Measurements from ENCODE around the gene UPK2.

The UPK2 gene

DNA sequence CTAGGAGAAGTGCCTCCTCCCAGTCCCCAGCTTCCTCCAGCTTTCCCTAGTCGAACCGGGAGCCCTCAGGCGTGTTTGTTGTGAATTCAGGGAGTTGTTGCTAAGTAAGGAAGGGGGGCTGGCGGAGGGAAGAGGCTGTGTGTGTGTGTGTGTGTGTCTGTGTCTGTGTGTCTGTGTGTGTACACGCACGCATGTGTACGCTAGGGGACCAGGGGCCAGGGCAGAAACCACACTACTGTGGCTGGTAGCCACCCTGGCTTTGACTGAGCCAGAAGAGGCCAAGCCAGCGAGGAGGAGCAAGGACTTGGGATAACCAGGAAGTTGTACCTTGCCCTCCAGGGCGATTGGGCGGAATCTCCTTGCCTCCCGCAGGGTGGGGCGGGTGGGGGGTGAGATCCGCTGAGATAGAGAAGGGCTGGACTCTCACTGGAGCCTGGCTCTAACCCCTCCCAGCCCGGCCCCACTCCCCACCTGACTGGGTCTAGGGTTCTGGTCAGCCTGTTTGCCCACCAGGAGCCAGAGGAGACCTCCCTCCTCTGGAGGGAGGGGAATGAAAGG lies 37.9 kb upstream of the UPK2 start:
- DNase-seq: peak; percentile 79

DNA sequence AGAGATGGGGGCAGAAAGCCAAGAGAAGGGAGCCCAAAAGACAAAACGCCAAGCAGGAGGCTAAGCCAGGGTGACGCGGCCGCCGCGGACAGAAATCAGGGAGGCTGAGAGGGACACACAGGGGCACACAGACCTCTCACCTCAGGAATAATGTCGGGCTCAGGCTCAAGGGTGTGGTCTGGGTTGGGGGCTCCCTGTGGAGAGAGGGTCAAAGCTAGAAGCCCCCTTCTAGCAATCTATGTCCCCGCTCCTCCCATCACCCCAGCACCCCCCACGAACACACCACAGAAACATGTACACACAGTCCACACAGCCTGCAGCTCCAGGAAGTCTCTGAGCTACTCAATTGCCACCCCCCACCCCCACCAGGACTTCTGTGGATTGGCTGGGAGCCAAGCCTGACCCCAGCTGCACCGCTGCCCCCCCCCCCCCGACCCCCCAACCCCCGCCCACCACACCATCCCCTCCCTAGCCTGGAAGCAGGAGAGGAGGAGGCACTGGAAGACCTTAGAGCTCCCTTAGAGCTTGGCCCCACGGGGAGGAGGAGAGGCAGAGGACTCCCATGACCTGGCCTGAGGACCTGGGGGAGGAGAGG lies 37.3 kb upstream of the UPK2 start:
- peak; percentile 55 for DNase-seq

DNA sequence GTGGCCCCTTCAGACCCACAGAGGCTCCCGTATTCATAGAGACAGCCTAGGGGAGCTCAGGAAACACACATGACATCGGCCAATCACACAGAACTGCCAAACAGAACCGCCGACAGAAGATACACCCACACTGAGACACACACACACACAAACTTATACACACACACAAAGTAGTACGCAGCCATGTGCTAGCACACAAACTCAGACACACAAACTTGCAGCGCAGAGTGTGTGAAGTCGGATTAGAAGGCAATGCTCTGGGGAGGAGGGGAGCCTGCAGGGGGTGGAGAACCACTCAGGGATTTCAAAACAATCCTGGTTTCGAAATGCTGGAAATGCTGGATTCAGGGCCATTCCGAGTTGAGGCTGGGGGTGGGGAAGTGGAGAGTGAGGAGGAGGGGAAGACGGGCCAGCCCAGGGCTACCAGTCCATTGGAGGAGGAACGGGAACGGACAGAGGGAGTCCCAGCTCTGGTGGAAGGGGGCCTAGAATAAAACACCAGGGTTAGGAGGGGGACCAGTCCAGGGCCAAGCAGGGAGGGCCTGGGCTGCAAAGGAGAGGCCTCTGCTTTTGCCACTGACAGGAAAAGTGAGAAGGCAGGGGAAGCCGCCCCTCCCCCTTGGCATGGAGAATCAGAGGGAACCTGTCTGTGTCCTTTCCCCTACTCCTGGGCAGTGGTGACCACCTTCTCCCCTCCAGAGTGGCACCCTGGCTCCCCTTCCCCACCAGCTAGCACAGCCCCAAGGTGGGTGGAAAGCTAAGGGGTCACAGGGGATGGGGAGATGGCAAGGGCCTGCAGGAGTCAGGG lies 34.8 kb upstream of the UPK2 start:
- no peak for DNase-seq

DNA sequence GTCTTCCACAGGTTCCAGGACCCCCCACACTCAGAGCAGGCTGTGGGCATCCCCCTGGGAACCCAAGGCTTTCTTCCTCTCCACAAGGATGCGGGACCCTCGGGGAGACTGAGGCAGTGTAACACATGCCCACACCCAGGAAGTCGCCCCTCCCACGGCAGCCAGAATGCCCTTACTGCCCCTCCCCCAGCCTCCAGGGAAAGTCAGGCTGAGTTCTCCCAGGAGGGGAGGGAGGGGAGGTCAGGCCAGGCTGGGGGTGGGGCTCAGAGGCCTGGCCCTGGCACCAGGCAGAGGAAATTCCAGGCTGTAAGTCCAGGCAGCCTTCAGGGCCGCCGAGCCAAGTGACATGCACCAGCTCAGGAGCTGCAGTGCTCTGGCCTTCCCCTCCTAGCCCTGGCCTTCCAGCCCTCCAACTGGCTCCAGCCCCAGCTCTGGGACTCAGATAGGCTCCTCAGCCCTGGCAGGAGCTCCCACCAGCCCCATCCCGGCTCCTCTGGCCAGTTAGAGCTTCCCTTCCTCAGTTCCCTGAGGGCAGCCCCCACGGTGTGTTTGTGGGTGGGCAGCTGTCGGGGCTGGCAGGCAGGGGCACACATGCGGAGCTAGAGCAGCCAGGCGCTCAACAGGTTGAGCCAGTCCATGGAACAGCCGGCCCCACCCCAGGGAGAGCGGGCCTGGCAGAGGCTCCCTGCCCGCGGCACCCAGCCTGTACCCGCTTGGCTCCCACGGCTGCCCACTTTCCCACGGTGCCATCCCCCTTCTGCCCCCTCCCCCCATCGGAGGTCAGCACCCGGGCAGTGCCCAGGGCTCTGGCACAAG lies 34.0 kb upstream of the UPK2 start:
- no peak for DNase-seq

DNA sequence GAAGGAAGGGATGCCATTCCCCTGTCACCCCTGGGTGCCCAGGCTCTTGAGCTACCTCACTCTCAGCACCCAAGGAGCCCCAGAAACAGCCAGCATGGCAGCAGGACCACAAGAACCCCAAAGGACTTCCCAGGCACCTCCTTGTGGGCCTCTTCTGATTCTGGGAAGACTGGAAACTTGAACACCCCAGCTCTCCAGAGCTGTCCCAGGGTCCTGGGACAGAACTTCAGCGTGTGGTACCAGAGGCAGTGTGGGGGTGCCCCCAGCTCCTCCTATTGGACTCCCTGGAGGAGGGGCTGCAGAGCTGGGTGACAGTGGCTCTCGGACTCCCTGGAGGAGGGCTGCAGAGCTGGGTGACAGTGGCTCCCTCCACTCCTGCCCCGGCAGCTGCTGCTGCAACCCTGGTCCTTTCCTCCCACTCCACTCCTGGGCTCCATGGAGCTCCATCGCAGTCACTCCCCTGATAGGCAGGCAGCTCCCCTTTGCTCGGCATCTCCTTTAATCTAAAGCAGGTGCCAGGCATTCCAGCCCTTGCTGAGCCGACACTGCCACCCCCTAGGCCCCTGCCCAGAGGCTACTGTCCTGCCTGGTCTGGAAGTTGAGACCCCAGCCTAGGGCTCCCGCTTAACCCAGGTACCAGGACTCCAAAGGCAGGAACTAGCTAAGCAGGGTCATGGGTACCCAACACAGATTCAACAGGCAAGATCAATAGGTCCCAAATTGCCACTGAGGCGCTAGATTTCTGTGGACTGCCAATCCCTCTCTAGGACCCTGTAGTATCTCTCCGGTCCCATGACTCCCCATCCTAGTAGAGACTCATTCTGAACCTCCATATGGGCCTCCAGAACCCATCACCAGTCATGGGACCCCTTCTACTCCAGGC lies 33.1 kb upstream of the UPK2 start:
- no peak for DNase-seq

DNA sequence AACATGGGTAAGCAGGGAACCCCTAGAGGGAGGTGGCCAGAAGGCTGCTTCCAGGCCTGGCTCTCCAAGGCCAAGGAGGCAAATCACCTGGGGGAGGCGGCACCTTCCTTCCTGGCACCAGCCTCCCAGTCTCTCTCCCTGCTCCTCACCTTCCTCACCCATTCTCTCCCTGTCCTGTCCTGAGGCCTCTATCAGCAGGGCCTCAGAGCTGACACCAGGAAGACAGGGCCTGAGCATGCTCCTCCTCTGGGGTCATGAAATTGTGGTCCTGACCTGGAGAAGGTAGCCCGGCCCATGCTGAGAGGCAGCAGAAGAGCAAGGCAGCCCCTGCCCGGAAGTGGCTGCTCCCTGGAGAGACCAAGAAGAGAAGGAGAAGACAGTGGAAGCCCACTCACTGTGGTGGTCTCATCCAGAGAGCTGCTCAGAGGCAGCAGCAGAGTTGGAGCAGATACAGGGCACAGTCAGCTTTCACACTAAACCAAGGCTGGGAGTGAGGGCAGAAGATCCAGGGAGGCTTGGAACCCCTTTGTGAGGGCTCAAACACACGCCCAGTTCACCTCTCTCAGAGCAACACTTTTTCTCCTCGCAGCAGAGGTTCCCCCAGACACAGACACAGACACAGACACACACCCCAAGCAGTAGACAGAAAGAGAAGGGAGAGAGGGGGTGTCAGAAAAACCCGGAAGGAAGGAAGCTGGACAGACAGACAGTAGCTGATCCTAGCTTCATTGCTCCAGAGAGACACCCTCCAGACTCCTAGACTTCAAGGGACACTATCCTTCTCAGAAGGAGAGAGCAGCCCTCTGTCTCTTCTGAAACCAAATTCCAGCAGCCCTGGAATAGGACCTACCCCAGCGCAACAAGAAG lies 32.1 kb upstream of the UPK2 start:
- peak; percentile 71 for DNase-seq

DNA sequence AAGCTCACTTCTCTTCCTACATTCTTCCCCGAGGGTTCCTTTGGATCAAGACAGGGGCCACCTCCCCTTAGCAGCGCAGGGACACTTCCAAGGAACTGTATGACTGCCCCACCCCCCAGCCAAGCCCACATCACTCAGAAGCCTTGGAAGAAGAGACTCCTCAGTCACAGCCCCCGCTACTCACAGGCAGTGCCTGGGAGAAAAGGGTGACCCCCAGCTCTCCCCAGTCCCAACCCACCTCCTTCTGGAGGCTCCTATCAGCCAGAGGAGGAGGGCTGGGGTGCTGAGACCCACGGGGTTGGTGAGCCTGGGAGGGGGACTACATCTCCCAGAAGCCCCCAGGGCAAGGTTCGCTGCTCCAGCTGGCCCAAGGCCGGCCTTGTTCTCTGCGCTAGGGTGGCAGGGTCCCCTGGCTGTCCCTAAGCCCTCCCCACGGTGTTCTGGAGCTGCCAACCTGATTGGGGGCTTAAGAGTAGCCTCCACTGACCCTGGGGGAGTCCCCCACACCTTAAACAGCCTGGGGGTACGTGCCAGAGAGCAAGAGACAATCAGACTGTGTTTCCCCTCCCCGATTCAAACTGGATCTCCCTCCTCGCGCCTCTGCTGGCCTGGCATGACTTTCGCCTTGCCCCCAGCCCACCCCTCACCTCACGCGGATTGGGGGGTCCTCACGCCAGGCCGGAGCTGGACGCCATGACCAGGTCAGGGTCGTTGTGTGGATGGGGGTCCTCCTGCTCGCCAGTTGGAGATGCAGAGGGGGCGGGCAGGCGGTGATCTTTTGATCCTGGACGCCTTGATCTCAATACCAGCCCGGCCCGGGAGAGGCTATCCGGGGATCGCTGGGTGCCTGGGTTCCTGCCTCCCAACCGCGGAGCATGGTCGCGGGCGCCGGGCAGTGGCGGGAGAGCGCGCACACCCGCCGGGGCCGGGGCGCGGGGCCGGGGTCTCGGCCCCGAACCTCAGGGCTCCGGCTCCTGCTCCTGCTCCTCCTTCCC lies 31.2 kb upstream of the UPK2 start:
- DNase-seq: peak; percentile 55

DNA sequence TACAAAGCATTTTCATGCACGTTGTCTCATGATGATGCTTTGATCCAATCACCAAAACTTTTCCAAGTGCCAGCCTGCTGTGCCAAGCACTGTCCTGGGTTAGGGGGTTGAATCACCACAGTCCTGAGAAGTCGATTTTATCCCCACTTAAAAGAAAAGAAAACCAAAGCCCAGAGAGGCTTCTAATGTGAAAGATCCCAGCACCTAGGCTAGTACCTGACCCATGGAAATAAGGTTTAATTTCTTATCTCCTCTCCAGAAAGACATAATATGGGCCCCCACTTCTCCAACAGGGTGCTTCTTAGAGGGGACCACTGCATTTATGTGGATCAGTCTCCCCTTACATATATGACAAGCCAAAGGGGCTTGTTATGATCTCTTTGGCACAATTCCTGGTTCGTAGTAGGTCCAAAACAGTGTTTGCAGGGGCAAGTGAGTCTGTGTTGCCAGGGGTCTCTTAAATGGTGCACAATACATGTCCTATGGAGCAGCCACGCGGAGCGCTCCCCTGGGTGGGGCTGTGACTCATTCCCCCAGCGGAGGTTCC lies 28.5 kb upstream of the UPK2 start:
- DNase-seq: no peak

DNA sequence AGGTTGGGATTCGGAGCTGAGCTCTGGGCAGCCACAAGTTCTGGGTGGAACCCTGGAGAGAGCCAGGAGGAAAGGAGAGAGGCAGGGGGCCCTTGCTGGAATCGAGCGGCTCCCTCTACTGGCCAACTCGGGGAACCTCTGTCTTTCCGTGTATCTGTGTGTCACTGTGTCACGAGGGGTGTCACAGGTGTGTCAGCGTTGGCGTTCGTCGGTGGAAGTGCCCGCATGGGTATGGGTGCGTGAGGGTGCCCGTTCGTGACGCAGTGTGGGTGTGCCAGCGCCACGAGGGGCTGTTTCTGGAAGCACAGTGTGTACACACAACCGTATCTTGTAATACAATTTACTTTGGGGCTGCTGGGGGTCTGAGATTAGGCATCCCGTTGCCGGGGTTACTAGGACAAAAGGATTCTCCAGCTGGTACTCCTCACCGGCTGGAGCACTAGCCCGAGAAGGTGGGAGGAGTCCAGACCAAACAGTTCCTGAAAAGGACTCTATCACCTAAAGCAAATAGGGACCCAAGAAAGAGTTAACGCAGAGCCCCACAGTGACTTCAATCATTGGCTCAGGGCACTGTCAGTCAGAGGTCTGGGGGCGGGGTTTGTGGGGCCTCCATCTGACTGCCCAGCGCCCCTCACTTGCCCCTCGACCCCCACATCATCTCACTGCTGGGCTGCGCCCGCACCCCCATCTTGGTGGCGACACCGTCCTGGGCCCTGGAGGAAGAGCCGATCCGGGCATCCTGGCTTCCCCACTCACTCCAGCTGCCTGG lies 27.8 kb upstream of the UPK2 start:
- peak; percentile 97 for DNase-seq

DNA sequence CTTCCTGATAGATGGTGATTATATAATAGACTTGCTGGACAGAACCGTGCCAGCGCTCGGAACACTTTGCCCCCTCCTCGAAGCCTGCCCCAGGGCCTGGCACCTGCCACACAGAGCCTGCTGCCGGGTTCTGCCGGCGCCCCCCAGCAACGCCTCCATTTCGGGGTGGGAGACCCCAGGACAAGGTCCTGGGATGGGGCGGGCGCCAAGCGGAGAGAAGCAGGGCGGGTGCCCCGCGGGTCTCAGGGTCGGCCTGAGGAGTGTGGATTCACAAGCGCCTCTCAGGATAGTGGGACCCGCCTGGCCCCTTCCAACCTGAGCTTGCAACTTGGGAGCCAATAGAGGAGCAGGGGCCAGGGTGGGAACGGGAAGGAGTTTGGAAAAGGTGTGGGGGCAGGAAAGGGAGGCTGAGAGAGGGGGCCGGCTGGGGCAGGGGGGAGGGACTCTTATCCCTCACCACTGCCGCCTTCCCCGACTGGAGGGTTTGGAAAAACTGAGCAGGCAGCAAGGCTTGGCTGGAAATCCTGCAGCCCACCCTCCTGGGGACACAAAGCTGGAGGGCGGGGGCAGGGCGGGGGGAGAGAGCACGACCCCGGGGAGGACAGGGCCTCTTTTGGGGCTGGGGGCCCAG lies 27.1 kb upstream of the UPK2 start:
- no peak for DNase-seq

DNA sequence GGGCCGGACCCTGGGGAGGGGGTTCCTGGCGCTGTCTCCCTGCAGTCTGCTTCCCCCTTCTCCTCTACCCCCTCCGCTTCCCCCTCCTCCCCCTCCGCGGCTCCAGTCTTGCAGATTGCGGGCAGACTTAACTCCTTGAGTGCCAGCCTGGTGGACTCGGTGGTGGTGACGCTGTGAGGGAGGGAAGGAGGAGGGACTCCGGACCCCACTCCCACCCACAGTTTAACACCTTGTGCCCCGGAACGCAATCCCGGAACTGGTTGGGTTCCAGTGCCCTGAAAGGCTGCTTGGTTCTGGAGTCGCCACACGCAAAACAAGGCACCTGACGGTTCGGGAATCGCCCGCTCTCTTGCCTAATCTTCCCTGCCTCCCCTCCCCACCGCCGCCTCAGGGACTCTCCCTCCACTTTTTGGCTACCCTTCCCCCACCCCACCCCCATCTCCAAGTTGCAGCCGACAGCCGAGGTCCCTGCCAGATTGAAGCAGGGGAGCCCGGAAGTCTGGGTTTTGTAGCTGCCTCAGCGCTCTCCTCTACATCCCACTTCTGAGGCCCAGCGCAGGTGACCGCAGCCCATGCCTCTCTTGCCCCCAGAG lies 26.5 kb upstream of the UPK2 start:
- DNase-seq: peak; percentile 89

DNA sequence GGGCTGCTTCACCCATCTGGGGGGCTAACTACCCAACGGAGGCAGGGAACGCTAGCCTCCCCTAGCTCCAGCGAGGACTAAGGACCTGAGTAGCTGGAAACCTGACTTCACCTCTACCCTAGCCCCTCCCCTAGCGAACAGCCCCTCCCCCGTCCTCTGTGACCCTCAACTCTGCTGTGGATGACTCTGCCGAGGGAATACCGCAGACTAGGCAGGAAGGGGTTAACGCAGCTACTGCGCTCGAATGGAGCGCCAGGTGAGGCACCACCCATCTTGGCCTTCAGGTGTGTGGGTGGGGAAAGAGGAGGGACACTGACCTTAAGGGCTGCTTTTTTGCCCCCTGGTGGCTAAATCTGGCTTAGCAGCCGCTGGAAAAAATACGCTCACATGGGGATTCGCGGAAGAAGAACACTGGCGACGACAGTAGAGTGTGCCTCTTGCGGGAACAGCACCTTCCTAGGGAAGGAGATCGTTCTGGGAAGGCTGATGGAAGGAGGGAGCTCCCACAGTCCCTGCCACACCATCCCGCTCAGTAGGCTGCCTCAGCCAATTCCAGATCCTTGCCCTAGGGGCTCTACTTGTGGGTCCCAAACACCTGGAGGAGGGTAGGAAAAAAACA lies 25.9 kb upstream of the UPK2 start:
- peak; percentile 91 for DNase-seq

DNA sequence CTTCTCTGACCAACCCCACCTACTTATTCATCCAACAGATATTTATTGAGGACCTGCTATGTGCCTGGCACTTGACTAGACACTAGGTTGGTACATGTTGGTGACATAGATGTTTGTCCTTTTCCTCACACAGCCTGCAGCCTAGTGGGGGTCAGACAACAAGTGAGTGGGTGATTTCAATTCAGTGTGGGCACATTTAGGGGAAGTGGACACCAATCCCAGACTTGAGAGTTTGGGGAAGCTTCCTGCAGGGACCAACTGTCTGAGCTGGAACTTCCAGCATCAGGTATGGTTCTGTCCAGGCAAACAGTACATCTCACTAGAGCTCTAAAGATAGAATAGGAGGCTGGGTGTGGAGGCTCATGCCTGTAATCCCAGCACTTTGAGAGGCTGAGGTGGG lies 24.5 kb upstream of the UPK2 start:
- DNase-seq: no peak

DNA sequence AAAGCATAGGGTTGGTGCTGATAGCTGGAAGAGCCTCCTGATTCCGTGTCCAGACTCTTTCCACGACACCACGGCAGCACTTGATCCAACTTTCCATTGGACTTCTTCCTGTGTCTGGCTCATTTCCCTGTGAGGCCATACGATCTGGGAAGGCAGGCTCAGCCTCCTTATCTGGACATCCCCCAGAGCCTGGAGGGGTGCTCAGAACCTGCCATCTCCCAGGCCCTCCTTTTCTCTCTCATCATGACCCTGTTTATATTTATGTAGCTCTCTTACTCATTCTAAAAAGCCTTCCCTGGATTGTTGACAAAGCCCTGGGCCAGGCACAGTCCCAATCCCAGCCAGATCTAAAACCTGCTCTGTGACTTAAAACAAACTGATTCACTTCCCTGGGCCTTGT lies 22.6 kb upstream of the UPK2 start:
- DNase-seq: no peak

DNA sequence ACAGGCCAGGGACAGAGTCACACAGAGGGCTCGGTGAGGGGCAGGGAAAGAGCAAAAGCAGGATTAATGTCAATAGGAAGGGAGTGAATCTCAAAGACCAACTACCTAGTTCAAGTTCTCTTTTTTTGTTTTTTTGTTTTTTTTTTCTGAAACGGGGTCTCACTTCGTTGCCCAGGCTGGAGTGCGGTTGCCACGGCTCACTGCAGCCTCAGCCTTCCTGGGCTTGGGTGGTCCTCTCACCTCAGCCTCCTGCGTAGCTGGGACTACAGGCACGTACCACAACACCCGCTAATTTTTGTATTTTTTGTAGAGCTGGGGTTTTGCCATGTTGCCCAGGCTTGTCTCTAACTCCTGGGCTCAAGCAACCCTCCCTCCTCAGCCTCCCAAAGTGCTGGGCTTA lies 20.7 kb upstream of the UPK2 start:
- no peak for DNase-seq

DNA sequence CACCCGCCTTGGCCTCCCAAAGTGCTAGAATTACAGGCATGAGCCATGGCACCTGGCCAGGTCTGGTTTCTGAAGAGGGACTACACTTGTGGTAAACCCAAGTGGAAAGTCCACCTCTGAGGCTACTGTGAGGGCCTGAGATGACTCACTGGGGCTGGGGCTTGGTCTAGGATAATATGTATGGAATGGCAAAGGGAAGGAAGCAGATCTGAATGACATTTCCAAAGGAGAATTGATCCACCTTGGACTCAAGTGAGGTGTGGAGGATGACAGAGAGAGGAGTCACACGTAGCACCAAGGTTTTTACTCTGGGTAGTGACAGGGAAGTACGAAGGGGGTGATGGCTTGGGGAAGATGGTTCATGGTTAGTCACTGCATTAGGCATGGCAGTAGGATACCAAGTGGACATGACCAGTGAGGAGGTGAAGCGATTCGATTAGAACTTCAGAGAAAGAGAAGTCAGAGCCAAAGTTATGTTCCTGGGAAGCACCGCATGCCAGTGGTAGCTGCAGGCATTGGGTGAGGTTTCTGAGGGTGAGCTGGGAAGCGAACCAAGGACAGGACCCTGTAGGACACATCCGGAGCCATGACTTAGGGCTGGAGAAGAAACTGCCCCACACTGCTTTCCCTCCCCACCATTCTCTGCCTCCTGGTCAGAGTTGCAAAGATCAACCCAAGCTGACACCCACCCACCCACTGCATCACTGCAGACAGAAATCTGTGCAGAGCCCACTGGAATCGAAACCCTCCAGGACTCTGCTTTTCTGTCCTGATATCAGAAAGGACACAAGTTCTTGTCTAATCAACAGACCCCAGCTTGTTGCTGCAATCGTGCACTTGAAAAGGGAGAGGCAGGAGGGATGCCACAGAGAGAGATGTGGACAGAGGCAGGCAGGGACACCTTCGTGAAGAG lies 17.4 kb upstream of the UPK2 start:
- DNase-seq: no peak

Measured in CD4-positive, alpha-beta T cell treated with Interleukin-17A for 1 hour (primary cell).